Measurements from ENCODE around the gene LIMCH1.

DNA sequence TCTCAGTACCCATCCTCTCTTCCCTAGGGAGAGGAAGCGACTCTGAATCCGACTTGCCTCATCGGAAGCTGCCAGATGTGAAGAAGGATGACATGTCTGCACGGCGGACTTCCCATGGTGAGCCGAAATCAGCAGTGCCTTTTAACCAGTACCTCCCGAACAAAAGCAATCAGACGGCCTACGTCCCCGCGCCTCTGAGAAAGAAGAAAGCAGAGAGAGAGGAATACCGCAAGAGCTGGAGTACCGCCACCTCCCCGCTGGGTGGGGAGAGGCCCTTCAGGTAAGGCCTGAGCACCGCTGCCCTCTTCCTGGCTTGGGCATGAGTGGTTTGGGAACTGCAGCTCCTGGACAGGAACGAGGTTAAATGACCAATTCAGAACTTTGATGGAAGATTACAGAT, 81.2 kb downstream of the LIMCH1 start:
- TF ChIP-seq, protein P1, sequence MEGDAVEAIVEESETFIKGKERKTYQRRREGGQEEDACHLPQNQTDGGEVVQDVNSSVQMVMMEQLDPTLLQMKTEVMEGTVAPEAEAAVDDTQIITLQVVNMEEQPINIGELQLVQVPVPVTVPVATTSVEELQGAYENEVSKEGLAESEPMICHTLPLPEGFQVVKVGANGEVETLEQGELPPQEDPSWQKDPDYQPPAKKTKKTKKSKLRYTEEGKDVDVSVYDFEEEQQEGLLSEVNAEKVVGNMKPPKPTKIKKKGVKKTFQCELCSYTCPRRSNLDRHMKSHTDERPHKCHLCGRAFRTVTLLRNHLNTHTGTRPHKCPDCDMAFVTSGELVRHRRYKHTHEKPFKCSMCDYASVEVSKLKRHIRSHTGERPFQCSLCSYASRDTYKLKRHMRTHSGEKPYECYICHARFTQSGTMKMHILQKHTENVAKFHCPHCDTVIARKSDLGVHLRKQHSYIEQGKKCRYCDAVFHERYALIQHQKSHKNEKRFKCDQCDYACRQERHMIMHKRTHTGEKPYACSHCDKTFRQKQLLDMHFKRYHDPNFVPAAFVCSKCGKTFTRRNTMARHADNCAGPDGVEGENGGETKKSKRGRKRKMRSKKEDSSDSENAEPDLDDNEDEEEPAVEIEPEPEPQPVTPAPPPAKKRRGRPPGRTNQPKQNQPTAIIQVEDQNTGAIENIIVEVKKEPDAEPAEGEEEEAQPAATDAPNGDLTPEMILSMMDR (conservative IDR thresholded peaks at IDR 0.05; ENCODE audit: low read length): no peak
- no peak for TF ChIP-seq EZH2phosphoT487 (IDR thresholded peaks at IDR 0.05; ENCODE audit: borderline replicate concordance, low read depth, low read length)
